Sigmoid colon (tissue), 4 donors: ENCODE results near the gene RASGEF1B.

Experiments
- POLR2AphosphoS5 ChIP-seq, 4 donors: sonication (generic); formaldehyde crosslinking; IDR thresholded peaks; one replicate each; pipeline ENCODE4 v1.6.1; 2017; ENCODE audit warnings: antibody characterized with exemption in 4 of 4
- TF ChIP-seq, protein P1 (sequence below), 4 experiments: fragments of 450-650 bp in 3 of 4; fragments of 200-600 bp in 1 of 4; IDR thresholded peaks; one replicate each; pipeline ENCODE4 v1.5.1; 2016 to 2019; ENCODE audit warnings: antibody characterized with exemption in 4 of 4, mild to moderate bottlenecking in 3 of 4, moderate library complexity in 2 of 4

DNA sequence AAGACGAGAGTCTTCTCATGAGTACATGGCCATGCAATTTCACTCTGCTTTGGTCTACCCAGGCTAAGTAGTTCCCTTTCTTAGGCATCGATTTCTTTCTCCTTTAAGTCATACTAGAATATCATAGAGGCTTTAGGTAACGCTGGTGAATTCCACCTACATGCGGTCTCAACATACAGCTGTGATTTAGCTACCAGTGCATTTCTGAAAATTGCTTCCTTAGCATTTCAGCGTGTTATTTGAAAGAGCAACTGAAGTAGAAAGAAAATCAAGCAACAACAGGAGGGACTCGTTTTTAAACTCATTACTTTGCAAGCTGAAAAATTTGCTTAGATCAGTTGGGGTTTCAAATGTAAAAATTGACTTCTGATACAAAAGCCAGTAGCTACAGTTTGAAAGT is 48.1 kb upstream of the RASGEF1B start:
- TF ChIP-seq, protein P1, sequence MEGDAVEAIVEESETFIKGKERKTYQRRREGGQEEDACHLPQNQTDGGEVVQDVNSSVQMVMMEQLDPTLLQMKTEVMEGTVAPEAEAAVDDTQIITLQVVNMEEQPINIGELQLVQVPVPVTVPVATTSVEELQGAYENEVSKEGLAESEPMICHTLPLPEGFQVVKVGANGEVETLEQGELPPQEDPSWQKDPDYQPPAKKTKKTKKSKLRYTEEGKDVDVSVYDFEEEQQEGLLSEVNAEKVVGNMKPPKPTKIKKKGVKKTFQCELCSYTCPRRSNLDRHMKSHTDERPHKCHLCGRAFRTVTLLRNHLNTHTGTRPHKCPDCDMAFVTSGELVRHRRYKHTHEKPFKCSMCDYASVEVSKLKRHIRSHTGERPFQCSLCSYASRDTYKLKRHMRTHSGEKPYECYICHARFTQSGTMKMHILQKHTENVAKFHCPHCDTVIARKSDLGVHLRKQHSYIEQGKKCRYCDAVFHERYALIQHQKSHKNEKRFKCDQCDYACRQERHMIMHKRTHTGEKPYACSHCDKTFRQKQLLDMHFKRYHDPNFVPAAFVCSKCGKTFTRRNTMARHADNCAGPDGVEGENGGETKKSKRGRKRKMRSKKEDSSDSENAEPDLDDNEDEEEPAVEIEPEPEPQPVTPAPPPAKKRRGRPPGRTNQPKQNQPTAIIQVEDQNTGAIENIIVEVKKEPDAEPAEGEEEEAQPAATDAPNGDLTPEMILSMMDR (IDR thresholded peaks at IDR 0.05) = no peak
- no peak for TF ChIP-seq POLR2AphosphoS5 (IDR thresholded peaks at IDR 0.05)
